GM12878 (cell line): Measurements from ENCODE around the gene GRAMD1A. TPM values are rescaled to one million over a fixed set of nuclear protein-coding genes. Genes with fewer than 3 reads are reported as not detected.

Experiments used
- ATAC-seq: fragments of 200-7000 bp; cut with Tn5 transposase; 3 replicates; pipeline ENCODE4 v1.9.1; 2020; ENCODE audit warnings: mild to moderate bottlenecking, moderate library complexity
- BruUV-seq: library from RNA; stranded (reverse); fragments of 400-500 nt; replicated peaks from 2 replicates; lab custom pipeline; 2021; lab: Mats Ljungman, UMichigan
- CTCF ChIA-PET: fragments of 300-600 bp; sonication (Branson Sonifier 250); formaldehyde crosslinking; extraction: SDS; loops from one replicate; lab custom pipeline; 2021; ENCODE audit warnings: inconsistent platforms; lab: Yijun Ruan, JAX
- POLR2A ChIA-PET: fragments of 350-600 bp; formaldehyde crosslinking; extraction: SDS; loops from one replicate; lab custom pipeline; 2021; ENCODE audit warnings: inconsistent platforms; lab: Charles Lee
- RAD21 ChIA-PET: fragments of 300-600 bp; sonication (Branson Sonifier 250); formaldehyde crosslinking; loops from one replicate; lab custom pipeline; 2023; ENCODE audit warnings: antibody characterized with exemption; ENCODE audit not compliant: unreplicated experiment; lab: Charles Lee
- SMC1A ChIA-PET: fragments of 300-600 bp; sonication (Branson Sonifier 250); formaldehyde crosslinking; loops from one replicate; lab custom pipeline; 2023; ENCODE audit not compliant: unreplicated experiment, uncharacterized antibody; lab: Charles Lee
- DNase-seq: peaks from one replicate; pipeline ENCODE4 v3.0.0-alpha.2; 2011; ENCODE audit warnings: low read depth, low spot score
- FAIRE-seq: peaks from 3 replicates; lab custom pipeline; 2011; peaks lifted over from hg19 to GRCh38; lab: Jason Lieb, UNC
- H2AFZ ChIP-seq: 2 replicates; pipeline ENCODE4 v1.6.0; 2011; ENCODE audit warnings: low read depth, low read length, control low read depth; ENCODE audit not compliant: control insufficient read depth
- H3K27ac ChIP-seq: 2 replicates; pipeline ENCODE4 v1.5.1; 2011; ENCODE audit warnings: control low read depth; ENCODE audit not compliant: control insufficient read depth, insufficient read depth
- H3K27me3 ChIP-seq, 2 experiments: replicated peaks in 1 of 2; 2 replicates each; pipeline versions ENCODE4 v1.6.0 to v1.6.1; 2011; ENCODE audit warnings: low read length in 1 of 2; ENCODE audit not compliant: control insufficient read depth in 2 of 2, insufficient read depth in 2 of 2
- H3K36me3 ChIP-seq, 2 experiments: 2 replicates each; pipeline ENCODE4 v1.5.1; 2011; ENCODE audit warnings: low read length in 1 of 2; ENCODE audit not compliant: control insufficient read depth in 2 of 2, insufficient read depth in 2 of 2
- H3K4me1 ChIP-seq: 2 replicates; pipeline ENCODE4 v1.6.1; 2011; ENCODE audit warnings: mild to moderate bottlenecking, low read length, moderate library complexity, mixed read lengths; ENCODE audit not compliant: control insufficient read depth, insufficient read depth
- H3K4me2 ChIP-seq: 2 replicates; pipeline ENCODE4 v1.6.0; 2011; ENCODE audit warnings: control low read depth; ENCODE audit not compliant: control insufficient read depth, insufficient read depth
- H3K4me3 ChIP-seq: fragments of 200-600 bp; sonication (generic); 2 replicates; pipeline ENCODE4 v1.5.1; 2016
- H3K79me2 ChIP-seq: 2 replicates; pipeline ENCODE4 v1.6.0; 2011; ENCODE audit warnings: low read length; ENCODE audit not compliant: control insufficient read depth, insufficient read depth
- H3K9ac ChIP-seq: 2 replicates; pipeline ENCODE4 v1.8.0; 2011; ENCODE audit warnings: low read length, control low read depth, mixed read lengths; ENCODE audit not compliant: control insufficient read depth, insufficient read depth
- H3K9me3 ChIP-seq: replicated peaks from 3 replicates; pipeline ENCODE4 v1.5.1; 2011; ENCODE audit warnings: mild to moderate bottlenecking, low read length; ENCODE audit not compliant: control insufficient read depth, insufficient read depth
- H4K20me1 ChIP-seq: 2 replicates; pipeline ENCODE4 v1.6.0; 2011; ENCODE audit not compliant: control insufficient read depth, insufficient read depth
- CREM ChIP-seq: IDR thresholded peaks from 2 replicates; pipeline ENCODE4 v1.6.1; 2014; ENCODE audit warnings: antibody characterized with exemption, low read depth
- DPF2 ChIP-seq: fragments of 450-650 bp; IDR thresholded peaks from 2 replicates; pipeline ENCODE4 v1.6.1; 2017; ENCODE audit warnings: mild to moderate bottlenecking
- ETV6 ChIP-seq, 2 experiments: fragments of 450-650 bp in 1 of 2; IDR thresholded peaks in 1 of 2; conservative IDR thresholded peaks in 1 of 2; 2 replicates each; pipeline ENCODE4 v1.6.1; 2014; ENCODE audit warnings: antibody characterized with exemption in 1 of 2, borderline replicate concordance in 1 of 2, low read depth in 1 of 2, mild to moderate bottlenecking in 1 of 2, moderate library complexity in 1 of 2
- IRF4 ChIP-seq: IDR thresholded peaks from 2 replicates; pipeline ENCODE4 v1.6.1; 2011; ENCODE audit warnings: low read depth, low read length
- LARP7 ChIP-seq: fragments of 450-650 bp; IDR thresholded peaks from 2 replicates; pipeline ENCODE4 v1.6.1; 2017; ENCODE audit warnings: mild to moderate bottlenecking
- NR2C2 ChIP-seq: IDR thresholded peaks from 2 replicates; pipeline ENCODE4 v1.6.1; 2011; ENCODE audit warnings: borderline replicate concordance, low read depth; ENCODE audit not compliant: control insufficient read depth, insufficient read length
- PAX5 ChIP-seq: IDR thresholded peaks from 2 replicates; pipeline ENCODE4 v1.6.1; 2011; ENCODE audit warnings: low read depth, low read length, borderline replicate concordance
- RBBP5 ChIP-seq: fragments of 200-600 bp; sonication (generic); conservative IDR thresholded peaks from 2 replicates; pipeline ENCODE4 v1.6.1; 2016
- SIN3A ChIP-seq: IDR thresholded peaks from 2 replicates; pipeline ENCODE4 v1.6.1; 2012; ENCODE audit warnings: low read depth, low read length, improper control_type of control experiment
- SP1 ChIP-seq: IDR thresholded peaks from one replicate; pipeline ENCODE4 v1.6.1; 2011; ENCODE audit warnings: low read depth, low read length
- SUZ12 ChIP-seq: fragments of 200-600 bp; sonication (generic); IDR thresholded peaks from one replicate; pipeline ENCODE4 v1.6.1; 2018; ENCODE audit warnings: antibody characterized with exemption, mild to moderate bottlenecking; ENCODE audit not compliant: unreplicated experiment
- ZNF274 ChIP-seq: IDR thresholded peaks from one replicate; pipeline ENCODE4 v1.8.0; 2011; ENCODE audit not compliant: insufficient read length, insufficient read depth
- ZSCAN29 ChIP-seq: fragments of 450-650 bp; IDR thresholded peaks from 2 replicates; pipeline ENCODE4 v1.6.1; 2017; ENCODE audit warnings: mild to moderate bottlenecking, moderate library complexity
- WGBS: methylation state at CpG from one replicate; pipeline ENCODE4 v1.1.6; 2016; ENCODE audit warnings: low lambda C conversion rate; ENCODE audit not compliant: insufficient replicate concordance, insufficient coverage; ENCODE audit errors: missing lambda C conversion rate; 5-methylcytosine and 5-hydroxymethylcytosine counted together
- in situ Hi-C: fragments of 300-500 bp; cut with MboI; formaldehyde crosslinking; loops from 9 replicates; pipeline ENCODE4 v1.14.3; 2018; ENCODE audit warnings: mixed read lengths
- intact Hi-C: fragments of 100-400 bp; cut with micrococcal nuclease; formaldehyde crosslinking; loops from one replicate; pipeline ENCODE4 v1.14.2; 2022; ENCODE audit not compliant: unreplicated experiment
- polyA plus RNA-seq, 11 experiments: library from polyadenylated mRNA; depleted of rRNA in 4 of 11; unstranded in 6 of 11; stranded (reverse) in 5 of 11; fragments of >200 nt; fragmentation: Nextera tagmentation in 4 of 11; fragmentation: Illumina TruSeq in 1 of 11; extraction: Ambion mirVana in 4 of 11; extraction: Trizol in 1 of 11; gene quantifications; 1 replicate in 1 of 11; 2 replicates in 10 of 11; pipeline versions ENCODE4 v1.2.1 to v1.2.3, GENCODE V29; 2011 to 2016; ENCODE audit warnings: inconsistent platforms in 2 of 11, missing spikeins in 2 of 11, low read depth in 1 of 11
- total RNA-seq, 4 experiments: library from RNA; depleted of rRNA in 3 of 4; stranded (reverse); fragments of >200 nt in 3 of 4; fragmentation: Illumina TruSeq in 1 of 4; extraction: Trizol in 1 of 4; gene quantifications; 2 replicates each; pipeline versions ENCODE4 v1.2.1 to v1.2.3, GENCODE V29; 2013 to 2021
- TF ChIP-seq, protein P1 (sequence below): fragments of 450-650 bp; IDR thresholded peaks from 2 replicates; pipeline ENCODE4 v1.6.1; 2017; ENCODE audit warnings: borderline replicate concordance
- TF ChIP-seq, protein P2 (sequence below): fragments of 450-650 bp; conservative IDR thresholded peaks from 2 replicates; pipeline ENCODE4 v1.6.1; 2017; ENCODE audit warnings: mild to moderate bottlenecking, moderate library complexity
- TF ChIP-seq, protein P3 (sequence below): fragments of 450-650 bp; IDR thresholded peaks from 2 replicates; pipeline ENCODE4 v1.6.1; 2016; ENCODE audit warnings: mild to moderate bottlenecking, moderate library complexity, borderline replicate concordance

GRAMD1A gene
- total and polyA plus RNA-seq, 10 of the 15 experiments (the other 5 are each of a cell fraction or from before 2014, with no cell fraction given): 0.79 to 73.6 (median 35.3) TPM

DNA sequence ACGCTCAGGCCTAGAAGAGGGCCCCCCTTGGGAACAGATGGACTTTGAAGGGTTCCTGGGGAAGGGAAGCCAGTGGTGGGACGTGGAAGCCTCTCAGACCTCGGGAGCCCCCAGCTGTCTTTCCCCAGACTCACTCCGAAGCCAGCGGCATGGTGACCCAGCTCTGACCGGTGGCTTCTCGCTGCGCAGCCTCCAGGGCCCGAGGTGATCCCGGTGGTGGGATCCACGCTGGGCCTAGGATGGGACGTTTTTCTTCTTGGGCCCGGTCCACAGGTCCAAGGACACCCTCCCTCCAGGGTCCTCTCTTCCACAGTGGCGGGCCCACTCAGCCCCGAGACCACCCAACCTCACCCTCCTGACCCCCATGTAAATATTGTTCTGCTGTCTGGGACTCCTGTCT, 66.0 kb downstream of the GRAMD1A start:
- ATAC-seq: no peak
- BruUV-seq: no TSS peak
- H3K4me2 ChIP-seq: no peak overlapping the region
- ChIA-PET SMC1A (interaction anchor here (0.9 to 2.7 kb wide), 10 partner anchors 10 to 75 kb away, joined by 3 to 31 read pairs (median 6); partner anchors contain the start of gene LGI4), CTCF (interaction anchor here (0.7 to 3.6 kb wide), 26 partner anchors 11 to 516 kb away, joined by 3 to 71 read pairs (median 4); partner anchors contain the start of gene LGI4), RAD21 (interaction anchor here (0.8 to 2.6 kb wide), 13 partner anchors 15 to 202 kb away, joined by 3 to 31 read pairs (median 6); partner anchors contain the start of genes LGI4 and USF2), POLR2A (no interaction called here)
- H3K27me3 ChIP-seq: no peaks in the 10 kb centered on the region
- intact Hi-C loops (no loop called here), in situ Hi-C loops (loop anchor here (5.0 kb wide), 1 partner anchor 71 kb away; the partner anchor contains the start of genes FXYD1 and LGI4)
- no peak overlapping the region; the same call in 1 of the 2 replicates for H2AFZ ChIP-seq
- TF ChIP-seq ZNF274 (no peak), PAX5 (no peak), IRF4 (no peak), ETV6 (conservative IDR thresholded peaks at IDR 0.05 in 1 of 2, IDR thresholded peaks at IDR 0.05 in 1 of 2; ENCODE audit: borderline replicate concordance in 1 of 2, low read depth in 1 of 2) (no peak), SP1 (no peak), RBBP5 (no peak), CREM (no peak), ZSCAN29 (no peak), DPF2 (no peak), SIN3A (no peak), LARP7 (no peak), NR2C2 (no peak), SUZ12 (no peak)
- TF ChIP-seq, protein P1, sequence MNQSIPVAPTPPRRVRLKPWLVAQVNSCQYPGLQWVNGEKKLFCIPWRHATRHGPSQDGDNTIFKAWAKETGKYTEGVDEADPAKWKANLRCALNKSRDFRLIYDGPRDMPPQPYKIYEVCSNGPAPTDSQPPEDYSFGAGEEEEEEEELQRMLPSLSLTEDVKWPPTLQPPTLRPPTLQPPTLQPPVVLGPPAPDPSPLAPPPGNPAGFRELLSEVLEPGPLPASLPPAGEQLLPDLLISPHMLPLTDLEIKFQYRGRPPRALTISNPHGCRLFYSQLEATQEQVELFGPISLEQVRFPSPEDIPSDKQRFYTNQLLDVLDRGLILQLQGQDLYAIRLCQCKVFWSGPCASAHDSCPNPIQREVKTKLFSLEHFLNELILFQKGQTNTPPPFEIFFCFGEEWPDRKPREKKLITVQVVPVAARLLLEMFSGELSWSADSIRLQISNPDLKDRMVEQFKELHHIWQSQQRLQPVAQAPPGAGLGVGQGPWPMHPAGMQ: no peak
- TF ChIP-seq, protein P2, sequence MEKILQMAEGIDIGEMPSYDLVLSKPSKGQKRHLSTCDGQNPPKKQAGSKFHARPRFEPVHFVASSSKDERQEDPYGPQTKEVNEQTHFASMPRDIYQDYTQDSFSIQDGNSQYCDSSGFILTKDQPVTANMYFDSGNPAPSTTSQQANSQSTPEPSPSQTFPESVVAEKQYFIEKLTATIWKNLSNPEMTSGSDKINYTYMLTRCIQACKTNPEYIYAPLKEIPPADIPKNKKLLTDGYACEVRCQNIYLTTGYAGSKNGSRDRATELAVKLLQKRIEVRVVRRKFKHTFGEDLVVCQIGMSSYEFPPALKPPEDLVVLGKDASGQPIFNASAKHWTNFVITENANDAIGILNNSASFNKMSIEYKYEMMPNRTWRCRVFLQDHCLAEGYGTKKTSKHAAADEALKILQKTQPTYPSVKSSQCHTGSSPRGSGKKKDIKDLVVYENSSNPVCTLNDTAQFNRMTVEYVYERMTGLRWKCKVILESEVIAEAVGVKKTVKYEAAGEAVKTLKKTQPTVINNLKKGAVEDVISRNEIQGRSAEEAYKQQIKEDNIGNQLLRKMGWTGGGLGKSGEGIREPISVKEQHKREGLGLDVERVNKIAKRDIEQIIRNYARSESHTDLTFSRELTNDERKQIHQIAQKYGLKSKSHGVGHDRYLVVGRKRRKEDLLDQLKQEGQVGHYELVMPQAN: no peak
- TF ChIP-seq, protein P3, sequence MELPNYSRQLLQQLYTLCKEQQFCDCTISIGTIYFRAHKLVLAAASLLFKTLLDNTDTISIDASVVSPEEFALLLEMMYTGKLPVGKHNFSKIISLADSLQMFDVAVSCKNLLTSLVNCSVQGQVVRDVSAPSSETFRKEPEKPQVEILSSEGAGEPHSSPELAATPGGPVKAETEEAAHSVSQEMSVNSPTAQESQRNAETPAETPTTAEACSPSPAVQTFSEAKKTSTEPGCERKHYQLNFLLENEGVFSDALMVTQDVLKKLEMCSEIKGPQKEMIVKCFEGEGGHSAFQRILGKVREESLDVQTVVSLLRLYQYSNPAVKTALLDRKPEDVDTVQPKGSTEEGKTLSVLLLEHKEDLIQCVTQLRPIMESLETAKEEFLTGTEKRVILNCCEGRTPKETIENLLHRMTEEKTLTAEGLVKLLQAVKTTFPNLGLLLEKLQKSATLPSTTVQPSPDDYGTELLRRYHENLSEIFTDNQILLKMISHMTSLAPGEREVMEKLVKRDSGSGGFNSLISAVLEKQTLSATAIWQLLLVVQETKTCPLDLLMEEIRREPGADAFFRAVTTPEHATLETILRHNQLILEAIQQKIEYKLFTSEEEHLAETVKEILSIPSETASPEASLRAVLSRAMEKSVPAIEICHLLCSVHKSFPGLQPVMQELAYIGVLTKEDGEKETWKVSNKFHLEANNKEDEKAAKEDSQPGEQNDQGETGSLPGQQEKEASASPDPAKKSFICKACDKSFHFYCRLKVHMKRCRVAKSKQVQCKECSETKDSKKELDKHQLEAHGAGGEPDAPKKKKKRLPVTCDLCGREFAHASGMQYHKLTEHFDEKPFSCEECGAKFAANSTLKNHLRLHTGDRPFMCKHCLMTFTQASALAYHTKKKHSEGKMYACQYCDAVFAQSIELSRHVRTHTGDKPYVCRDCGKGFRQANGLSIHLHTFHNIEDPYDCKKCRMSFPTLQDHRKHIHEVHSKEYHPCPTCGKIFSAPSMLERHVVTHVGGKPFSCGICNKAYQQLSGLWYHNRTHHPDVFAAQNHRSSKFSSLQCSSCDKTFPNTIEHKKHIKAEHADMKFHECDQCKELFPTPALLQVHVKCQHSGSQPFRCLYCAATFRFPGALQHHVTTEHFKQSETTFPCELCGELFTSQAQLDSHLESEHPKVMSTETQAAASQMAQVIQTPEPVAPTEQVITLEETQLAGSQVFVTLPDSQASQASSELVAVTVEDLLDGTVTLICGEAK: no peak
- no peaks in the 10 kb centered on the region for H4K20me1 ChIP-seq
- H3K9ac ChIP-seq: no peak overlapping the region
- H3K4me3 ChIP-seq: no peak overlapping the region
- H3K4me1 ChIP-seq: peaks cover 4% of the 10 kb centered on the region; the same call in 1 of the 2 replicates
- H3K27ac ChIP-seq: no peak overlapping the region
- no peaks in the 10 kb centered on the region for H3K36me3 ChIP-seq
- no peak for DNase-seq
- no peak for FAIRE-seq
- WGBS: 80% methylated on average over 13 of the region's 15 CpGs
- H3K79me2 ChIP-seq: no peaks in the 10 kb centered on the region
- no peaks in the 10 kb centered on the region; the same call in 2 of the 3 replicates for H3K9me3 ChIP-seq
